NCI-H460 (cell line): ENCODE measurements around the gene LEAP2. TPM values are rescaled to one million over a fixed set of nuclear protein-coding genes. Genes with fewer than 3 reads are reported as not detected.

Experiments used
- small RNA-seq, 2 experiments: library from RNA; depleted of rRNA; stranded (forward); fragments of <200 nt; gene quantifications; one replicate each; pipeline ENCODE3, GENCODE V24; 2014
- total RNA-seq: library from RNA; depleted of rRNA; stranded (reverse); fragments of >200 nt; shearing (Covaris generic); gene quantifications from 2 replicates; pipeline ENCODE4 v1.2.3, GENCODE V29; 2014; rRNA removed

Gene LEAP2
- total RNA-seq, 1 experiment from 2014 or later: 1.6 TPM

Small RNA genes lying within 50 kb of the gene (small RNA-seq; reads per million reads assigned to genes)
- gene RNA5SP192: 0 reads per million in 2 experiments

Other genes starting within 250 kb of the LEAP2 start
- not detected in 2 replicates for gene IL13, start 215.5 kb upstream of the LEAP2 start, total RNA-seq
- gene IL4, start 199.7 kb upstream of the LEAP2 start, total RNA-seq: not detected in 2 replicates
- 10.7 and 11.7 TPM in 2 replicates for gene KIF3A, start 136.1 kb upstream of the LEAP2 start, total RNA-seq
- gene CCNI2, start 126.2 kb upstream of the LEAP2 start, total RNA-seq: not detected in 2 replicates
- 24.0 and 30.0 TPM in 2 replicates for gene SEPTIN8, start 96.4 kb upstream of the LEAP2 start, total RNA-seq
- not detected in 2 replicates for gene SOWAHA, start 60.4 kb upstream of the LEAP2 start, total RNA-seq
- gene SHROOM1, start 43.0 kb upstream of the LEAP2 start, total RNA-seq: 6.1 and 8.2 TPM in 2 replicates
- 0.50 TPM in 1 of 2 replicates, not detected in the other for gene GDF9, start 7.2 kb upstream of the LEAP2 start, total RNA-seq
- 261 and 316 TPM in 2 replicates for gene UQCRQ, start 7.0 kb upstream of the LEAP2 start, total RNA-seq
- 40.6 and 44.7 TPM in 2 replicates for gene AFF4, start 90.0 kb downstream of the LEAP2 start, total RNA-seq
- gene ZCCHC10, start 152.9 kb downstream of the LEAP2 start, total RNA-seq: 28.5 and 42.6 TPM in 2 replicates
- gene HSPA4, start 178.3 kb downstream of the LEAP2 start, total RNA-seq: 213 and 221 TPM in 2 replicates